Large intestine (tissue), 3 donors: ENCODE measurements around the gene ARL8A. TPM values are rescaled to one million over a fixed set of nuclear protein-coding genes. Genes with fewer than 3 reads are reported as not detected.
A peak's percentile ranks its signal among the peaks of the same experiment; 100 is the strongest.

Experiments used
- DNase-seq, 2 donors: peaks; one replicate each; pipeline versions ENCODE4 v3.0.0 to v3.0.0-alpha.2; 2013
- H3K27ac ChIP-seq: one replicate; pipeline ENCODE4 v1.5.1; 2013; ENCODE audit warnings: low read length
- H3K27me3 ChIP-seq: 2 replicates; pipeline ENCODE4 v1.6.1; 2013; ENCODE audit warnings: low read length; ENCODE audit not compliant: control insufficient read depth, insufficient read depth
- H3K36me3 ChIP-seq: 2 replicates; pipeline ENCODE4 v1.6.1; 2013; ENCODE audit warnings: low read length; ENCODE audit not compliant: control insufficient read depth, insufficient read depth
- H3K4me1 ChIP-seq: one replicate; pipeline ENCODE4 v1.6.1; 2013; ENCODE audit warnings: low read length; ENCODE audit not compliant: control insufficient read depth, insufficient read depth
- H3K4me3 ChIP-seq: one replicate; pipeline ENCODE4 v1.5.1; 2013; ENCODE audit warnings: low read length
- H3K9me3 ChIP-seq: one replicate; pipeline ENCODE4 v1.6.1; 2013; ENCODE audit warnings: mild to moderate bottlenecking, low read depth, low read length, moderate library complexity; ENCODE audit not compliant: control insufficient read depth
- WGBS: methylation state at CpG from one replicate; pipeline ENCODE4 v1.1.5; 2013; ENCODE audit warnings: low lambda C conversion rate; ENCODE audit not compliant: insufficient coverage; 5-methylcytosine and 5-hydroxymethylcytosine counted together
- polyA plus RNA-seq: library from polyadenylated mRNA; unstranded; fragments of 120-200 nt; gene quantifications from one replicate; pipeline ENCODE4 v1.2.1, GENCODE V29; 2013

Gene ARL8A
- polyA plus RNA-seq, 1 donor = 37.4 TPM

- Histone ChIP-seq H3K4me1 (peaks cover 9% of the 10 kb centered on the region), H3K4me3 (no peak overlapping the region), H3K27me3 (no peaks in the 10 kb centered on the region), H3K27ac (no peak overlapping the region), H3K36me3 (no peaks in the 10 kb centered on the region), H3K9me3 (no peaks in the 10 kb centered on the region)
- no peak for DNase-seq
- no CpG with 5 or more reads among the region's 11 CpGs for WGBS
These were observed 19.9 kb upstream of the ARL8A start for GRCh38 chr1:202164271-202165037.

GRCh38 chr1:202163281-202164270 is 19.0 kb upstream of the ARL8A start:
- Histone ChIP-seq H3K4me1 (peaks cover 9% of the 10 kb centered on the region), H3K4me3 (no peak overlapping the region), H3K27me3 (no peaks in the 10 kb centered on the region), H3K27ac (no peak overlapping the region), H3K36me3 (no peaks in the 10 kb centered on the region), H3K9me3 (no peaks in the 10 kb centered on the region)
- no CpG with 5 or more reads among the region's 12 CpGs for whole genome bisulfite sequencing
- no peak for DNase-seq

GRCh38 chr1:202162418-202163280 is 18.1 kb upstream of the ARL8A start:
- no peaks in the 10 kb centered on the region for H3K27me3 ChIP-seq
- no peak overlapping the region for H3K27ac ChIP-seq
- no peaks in the 10 kb centered on the region for H3K36me3 ChIP-seq
- H3K4me1 ChIP-seq = peaks cover 9% of the 10 kb centered on the region
- no peaks in the 10 kb centered on the region for H3K9me3 ChIP-seq
- H3K4me3 ChIP-seq = no peak overlapping the region
- no CpG with 5 or more reads among the region's 15 CpGs for WGBS
- peak in 1 of 2 donors; percentile 29 for DNase-seq

- Histone ChIP-seq H3K27me3 (no peaks in the 10 kb centered on the region), H3K36me3 (no peaks in the 10 kb centered on the region), H3K9me3 (no peaks in the 10 kb centered on the region), H3K4me1 (peaks cover 9% of the 10 kb centered on the region), H3K27ac (no peak overlapping the region), H3K4me3 (no peak overlapping the region)
- DNase-seq = no peak
- no CpG with 5 or more reads among the region's 4 CpGs for WGBS
These were observed 17.5 kb upstream of the ARL8A start for GRCh38 chr1:202162047-202162417.

- no peak for DNase-seq
- H3K9me3 ChIP-seq = no peaks in the 10 kb centered on the region
- 100% methylated on average over 1 of the region's 22 CpGs for WGBS
- peaks cover 9% of the 10 kb centered on the region for H3K4me1 ChIP-seq
- H3K36me3 ChIP-seq = no peaks in the 10 kb centered on the region
- H3K27ac ChIP-seq = no peak overlapping the region
- H3K27me3 ChIP-seq = no peaks in the 10 kb centered on the region
- H3K4me3 ChIP-seq = no peak overlapping the region
These were observed 16.9 kb upstream of the ARL8A start for GRCh38 chr1:202161151-202162046.

- peak within 1 kb of the TSS; percentile 1 for H3K4me3 ChIP-seq
- H3K4me1 ChIP-seq = peaks cover 9% of the 10 kb centered on the region
- no peaks in the 10 kb centered on the region for H3K36me3 ChIP-seq
- no peaks in the 10 kb centered on the region for H3K9me3 ChIP-seq
- H3K27ac ChIP-seq = no peak within 1 kb of the TSS
- DNase-seq = no peak
- no CpG with 5 or more reads among the region's 17 CpGs for WGBS
- no peaks in the 10 kb centered on the region for H3K27me3 ChIP-seq
These were observed 15.9 kb upstream of the ARL8A start, which contains the start of gene PTPN7 for GRCh38 chr1:202160377-202160940. PTPN7 (minus strand) TSS chr1:202160602; CDS start chr1:202159402, 1,200 bp downstream.

GRCh38 chr1:202159534-202160371 is 15.2 kb upstream of the ARL8A start:
- H3K27me3 ChIP-seq = no peaks in the 10 kb centered on the region
- H3K36me3 ChIP-seq = no peaks in the 10 kb centered on the region
- peaks cover 9% of the 10 kb centered on the region for H3K4me1 ChIP-seq
- 80% methylated on average over 3 of the region's 16 CpGs for WGBS
- H3K27ac ChIP-seq = no peak overlapping the region
- DNase-seq = no peak
- peak overlapping the region; percentile 1 for H3K4me3 ChIP-seq
- no peaks in the 10 kb centered on the region for H3K9me3 ChIP-seq

- Histone ChIP-seq H3K27me3 (no peaks in the 10 kb centered on the region), H3K27ac (no peak overlapping the region), H3K36me3 (no peaks in the 10 kb centered on the region), H3K4me1 (peaks cover 9% of the 10 kb centered on the region), H3K4me3 (no peak overlapping the region), H3K9me3 (no peaks in the 10 kb centered on the region)
- WGBS = no CpG with 5 or more reads among the region's 10 CpGs
- DNase-seq = no peak
These were observed 14.4 kb upstream of the ARL8A start for GRCh38 chr1:202158810-202159533.
